BJ (cell line): ENCODE measurements around the gene SPAG17. TPM values are rescaled to one million over a fixed set of nuclear protein-coding genes. Genes with fewer than 3 reads are reported as not detected.

Experiments
- CTCF ChIA-PET: fragments of 350-600 bp; formaldehyde crosslinking; extraction: SDS; loops from one replicate; lab custom pipeline; 2021; ENCODE audit warnings: antibody characterized with exemption, inconsistent platforms; lab: Yijun Ruan, JAX
- POLR2A ChIA-PET: fragments of 300-600 bp; sonication (Branson Sonifier 250); formaldehyde crosslinking; extraction: SDS; loops from one replicate; lab custom pipeline; 2021; ENCODE audit warnings: antibody characterized with exemption; lab: Charles Lee
- DNase-seq: peaks from one replicate; pipeline ENCODE4 v3.0.0-alpha.2; 2011; ENCODE audit warnings: low read depth
- H3K27me3 ChIP-seq: 2 replicates; pipeline ENCODE4 v1.6.0; 2011; ENCODE audit warnings: low read length; ENCODE audit not compliant: control insufficient read depth, insufficient read depth
- H3K36me3 ChIP-seq: 2 replicates; pipeline ENCODE4 v1.5.1; 2011; ENCODE audit warnings: low read length; ENCODE audit not compliant: control insufficient read depth, insufficient read depth
- H3K4me3 ChIP-seq: 2 replicates; pipeline ENCODE4 v1.5.1; 2011; ENCODE audit warnings: low read depth, mild to moderate bottlenecking, control low read depth, low read length
- CTCF ChIP-seq: IDR thresholded peaks from 2 replicates; pipeline ENCODE4 v1.5.1; 2011; ENCODE audit warnings: low read depth, mild to moderate bottlenecking, control low read depth, inconsistent platforms, low read length, moderate library complexity; ENCODE audit not compliant: insufficient read depth
- polyA minus RNA-seq: library from RNA; depleted of rRNA, polyadenylated mRNA; stranded (reverse); fragments of >200 nt; gene quantifications from 2 replicates; pipeline ENCODE4 v1.2.3, GENCODE V29; 2011; rRNA and poly(A)+ RNA removed
- polyA plus RNA-seq: library from polyadenylated mRNA; depleted of rRNA; stranded (reverse); fragments of >200 nt; gene quantifications from 2 replicates; pipeline ENCODE4 v1.2.3, GENCODE V29; 2011; rRNA removed

Gene SPAG17
- polyA plus RNA-seq (0.09 and 0.34 TPM in 2 replicates), polyA minus RNA-seq (0.10 and 1.6 TPM in 2 replicates)

GRCh38 chr1:118185084-118185832 is at the start of gene SPAG17:
SPAG17 (minus strand) TSS chr1:118185228; CDS start chr1:118185157, 71 bp downstream.
- Histone ChIP-seq H3K4me3 (peak within 1 kb of the TSS; percentile 42), H3K27me3 (no peaks in the 10 kb centered on the region), H3K36me3 (no peaks in the 10 kb centered on the region)
- POLR2A ChIA-PET: no interaction called here
- CTCF ChIA-PET: interaction anchor here (0.9 to 1.4 kb wide), 3 partner anchors 23 to 33 kb away, joined by 3 read pairs; no protein-coding TSS in a partner anchor
- peak; percentile 57 for TF ChIP-seq CTCF
- no peak for DNase-seq

GRCh38 chr1:118225471-118225870 is 40.4 kb upstream of the SPAG17 start:
- ChIA-PET CTCF (interaction anchor here (0.6 kb wide), 1 partner anchor 178 kb away, joined by 3 read pairs; no protein-coding TSS in a partner anchor), POLR2A (no interaction called here)
- Histone ChIP-seq H3K36me3 (no peaks in the 10 kb centered on the region), H3K4me3 (no peak overlapping the region), H3K27me3 (no peaks in the 10 kb centered on the region)
- TF ChIP-seq CTCF: no peak
- DNase-seq: no peak

GRCh38 chr1:118223426-118223825 is 38.4 kb upstream of the SPAG17 start:
- CTCF ChIA-PET: interaction anchor here (1.1 to 2.2 kb wide), 5 partner anchors 9 to 785 kb away, joined by 3 to 10 read pairs (median 4); no protein-coding TSS in a partner anchor
- DNase-seq: no peak
- peak; percentile 47 for TF ChIP-seq CTCF
- Histone ChIP-seq H3K36me3 (no peaks in the 10 kb centered on the region), H3K4me3 (no peak overlapping the region), H3K27me3 (no peaks in the 10 kb centered on the region)
- POLR2A ChIA-PET: no interaction called here

GRCh38 chr1:118219438-118219837 is 34.4 kb upstream of the SPAG17 start:
- no peak for TF ChIP-seq CTCF
- DNase-seq: no peak
- Histone ChIP-seq H3K4me3 (no peak overlapping the region), H3K36me3 (no peaks in the 10 kb centered on the region), H3K27me3 (no peaks in the 10 kb centered on the region)
- ChIA-PET POLR2A (no interaction called here), CTCF (no interaction called here)

GRCh38 chr1:118217141-118217838 is 32.3 kb upstream of the SPAG17 start:
- CTCF ChIA-PET: interaction anchor here (0.6 kb wide), 1 partner anchor 15 kb away, joined by 3 read pairs; no protein-coding TSS in a partner anchor
- Histone ChIP-seq H3K36me3 (no peaks in the 10 kb centered on the region), H3K27me3 (no peaks in the 10 kb centered on the region), H3K4me3 (no peak overlapping the region)
- no peak for DNase-seq
- POLR2A ChIA-PET: no interaction called here
- TF ChIP-seq CTCF: no peak
